Skeletal muscle tissue (tissue), 4 donors: ENCODE results near the gene SCN9A. TPM values are rescaled to one million over a fixed set of nuclear protein-coding genes. Genes with fewer than 3 reads are reported as not detected.

Experiments used
- H3K27ac ChIP-seq: one replicate; pipeline ENCODE4 v1.7.0; 2013; ENCODE audit warnings: mild to moderate bottlenecking, low read depth, low read length, inconsistent platforms
- H3K27me3 ChIP-seq, 3 donors: one replicate each; pipeline ENCODE4 v1.7.0; 2013; ENCODE audit warnings: low read length in 3 of 3; ENCODE audit not compliant: control insufficient read depth in 3 of 3, insufficient read depth in 3 of 3
- H3K36me3 ChIP-seq, 3 donors: one replicate each; pipeline ENCODE4 v1.7.0; 2013; ENCODE audit warnings: low read length in 3 of 3; ENCODE audit not compliant: control insufficient read depth in 3 of 3, insufficient read depth in 3 of 3
- H3K4me1 ChIP-seq, 3 donors: one replicate each; pipeline ENCODE4 v1.7.0; 2013; ENCODE audit warnings: low read length in 3 of 3, mild to moderate bottlenecking in 3 of 3; ENCODE audit not compliant: control insufficient read depth in 3 of 3, insufficient read depth in 3 of 3
- H3K4me3 ChIP-seq, 3 donors: one replicate each; pipeline ENCODE4 v1.7.0; 2013; ENCODE audit warnings: low read length in 3 of 3
- H3K9ac ChIP-seq, 3 donors: one replicate each; pipeline ENCODE4 v1.7.0; 2013; ENCODE audit warnings: low read length in 3 of 3, mild to moderate bottlenecking in 3 of 3, moderate library complexity in 2 of 3, low read depth in 1 of 3
- H3K9me3 ChIP-seq, 3 donors: one replicate each; pipeline ENCODE4 v1.7.0; 2013; ENCODE audit warnings: low read length in 3 of 3; ENCODE audit not compliant: control insufficient read depth in 3 of 3
- total RNA-seq: library from RNA; depleted of rRNA; stranded (reverse); fragments of >200 nt; gene quantifications from one replicate; pipeline ENCODE4 v1.2.3, GENCODE V29; 2014
- donor health status: Osteomylitis.

SCN9A gene
- total RNA-seq, 1 donor from 2014 or later = 14.1 TPM

DNA sequence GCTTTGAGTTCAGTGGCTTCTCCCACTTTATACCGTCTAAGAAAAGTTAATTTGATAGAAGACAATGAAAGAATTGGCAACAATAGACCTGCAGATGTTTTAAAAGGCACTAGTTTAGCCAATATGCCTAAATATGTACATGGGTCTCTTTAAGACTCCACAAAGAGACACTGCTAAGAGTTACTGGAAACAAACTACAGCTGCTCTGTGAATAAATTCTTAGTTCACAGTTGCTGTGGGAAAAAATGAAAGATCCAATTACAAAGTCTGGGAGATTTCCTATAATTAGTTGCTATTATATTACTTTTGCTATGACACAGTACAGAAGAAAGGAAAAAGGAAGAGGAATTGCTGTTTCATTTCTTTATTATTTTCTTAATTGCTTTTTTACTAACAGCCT, 34.3 kb downstream of the SCN9A start:
- H3K9me3 ChIP-seq = no peaks in the 10 kb centered on the region
- H3K27ac ChIP-seq = no peak overlapping the region
- no peak overlapping the region for H3K9ac ChIP-seq
- no peaks in the 10 kb centered on the region for H3K4me1 ChIP-seq
- no peaks in the 10 kb centered on the region for H3K36me3 ChIP-seq
- no peak overlapping the region for H3K4me3 ChIP-seq
- no peaks in the 10 kb centered on the region for H3K27me3 ChIP-seq

DNA sequence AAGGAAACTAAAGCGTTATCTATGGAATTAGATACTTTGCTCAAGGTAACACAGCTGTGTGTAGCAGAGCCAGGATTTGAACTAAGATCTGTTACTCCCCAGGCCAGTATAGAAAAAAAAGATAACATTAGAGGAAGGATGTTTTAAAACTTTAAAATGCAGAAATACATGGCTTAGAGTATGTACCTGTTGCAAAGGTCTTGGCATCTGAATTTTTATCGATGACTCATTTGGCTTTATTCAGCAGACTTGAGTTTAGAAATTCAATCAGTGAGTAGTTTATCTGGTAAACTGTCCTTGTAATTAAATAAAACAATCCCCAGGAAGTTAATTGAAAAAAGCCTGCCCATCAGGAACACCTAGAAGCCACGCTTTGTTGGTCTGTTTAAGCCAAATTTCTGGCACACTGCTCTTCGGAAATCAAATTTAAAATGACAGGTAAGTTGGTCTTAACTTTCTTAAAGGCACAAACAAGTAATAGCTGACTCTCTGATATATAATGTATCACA, 36.9 kb downstream of the SCN9A start:
- Histone ChIP-seq H3K36me3 (no peaks in the 10 kb centered on the region), H3K9me3 (no peaks in the 10 kb centered on the region), H3K9ac (no peak overlapping the region), H3K27me3 (no peaks in the 10 kb centered on the region), H3K27ac (no peak overlapping the region), H3K4me1 (no peaks in the 10 kb centered on the region), H3K4me3 (no peak overlapping the region)

DNA sequence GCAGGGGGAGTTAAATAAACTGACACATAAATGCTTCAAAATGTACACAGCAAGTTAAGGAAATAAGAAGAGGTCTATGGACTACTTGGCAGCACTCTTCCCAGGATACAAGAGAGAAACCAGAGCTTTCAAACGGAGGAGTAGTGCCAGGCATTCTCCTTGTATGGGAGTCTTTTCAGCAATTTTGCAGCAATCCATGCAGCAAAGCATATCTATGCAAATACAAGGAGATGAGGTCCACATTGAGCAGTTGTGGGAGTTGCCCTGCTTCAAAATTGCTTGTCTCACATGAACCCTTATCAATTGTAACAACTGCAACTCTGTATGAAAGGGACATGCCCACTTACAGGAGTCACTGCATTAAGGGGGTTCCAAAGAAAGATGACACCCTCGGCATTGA, 37.8 kb downstream of the SCN9A start:
- no peak overlapping the region for H3K4me3 ChIP-seq
- no peaks in the 10 kb centered on the region for H3K4me1 ChIP-seq
- no peaks in the 10 kb centered on the region for H3K27me3 ChIP-seq
- no peak overlapping the region for H3K27ac ChIP-seq
- no peaks in the 10 kb centered on the region for H3K9me3 ChIP-seq
- no peaks in the 10 kb centered on the region for H3K36me3 ChIP-seq
- no peak overlapping the region for H3K9ac ChIP-seq

DNA sequence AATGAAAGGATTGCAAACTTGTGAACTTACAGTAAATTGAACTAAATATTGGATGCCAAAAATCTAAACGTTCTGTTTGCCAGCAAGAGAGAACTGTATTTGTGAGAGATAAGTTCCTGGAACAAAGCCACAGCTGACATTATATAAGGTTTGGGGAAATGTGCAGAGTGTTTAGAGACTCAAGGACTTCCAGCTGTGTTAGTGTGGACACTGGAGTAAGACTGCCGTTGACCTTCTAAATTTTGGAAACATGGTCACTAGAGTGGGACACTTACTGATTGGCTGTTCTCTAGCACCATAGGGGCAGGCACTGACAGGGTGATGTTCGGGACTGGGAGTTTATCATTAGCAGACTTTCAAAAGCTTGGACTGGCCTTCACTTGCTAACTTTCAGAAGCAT, 40.5 kb downstream of the SCN9A start:
- no peaks in the 10 kb centered on the region for H3K36me3 ChIP-seq
- H3K9me3 ChIP-seq = no peaks in the 10 kb centered on the region
- H3K4me1 ChIP-seq = no peaks in the 10 kb centered on the region
- H3K27me3 ChIP-seq = no peaks in the 10 kb centered on the region
- H3K27ac ChIP-seq = no peak overlapping the region
- H3K9ac ChIP-seq = no peak overlapping the region
- no peak overlapping the region for H3K4me3 ChIP-seq

DNA sequence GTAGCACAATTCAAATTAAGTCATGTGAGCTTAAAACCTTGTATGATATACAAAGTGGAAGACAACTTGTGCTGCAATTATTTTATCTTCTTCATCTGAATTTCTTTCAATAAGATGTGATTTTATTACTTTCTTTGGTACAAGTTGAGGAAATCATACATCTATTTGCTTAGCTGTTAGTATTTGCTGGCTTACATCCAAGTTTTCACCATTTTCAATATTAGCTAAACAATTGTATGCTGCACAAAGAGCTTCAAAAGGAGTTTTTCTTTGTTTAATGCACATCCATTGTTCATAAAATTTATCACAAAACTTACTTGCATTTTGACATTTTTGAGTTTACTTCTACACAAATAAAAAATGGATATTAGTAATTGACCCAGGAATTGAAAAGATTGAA, 40.9 kb downstream of the SCN9A start:
- Histone ChIP-seq H3K4me3 (no peak overlapping the region), H3K36me3 (no peaks in the 10 kb centered on the region), H3K9ac (no peak overlapping the region), H3K4me1 (no peaks in the 10 kb centered on the region), H3K27ac (no peak overlapping the region), H3K9me3 (no peaks in the 10 kb centered on the region), H3K27me3 (no peaks in the 10 kb centered on the region)

DNA sequence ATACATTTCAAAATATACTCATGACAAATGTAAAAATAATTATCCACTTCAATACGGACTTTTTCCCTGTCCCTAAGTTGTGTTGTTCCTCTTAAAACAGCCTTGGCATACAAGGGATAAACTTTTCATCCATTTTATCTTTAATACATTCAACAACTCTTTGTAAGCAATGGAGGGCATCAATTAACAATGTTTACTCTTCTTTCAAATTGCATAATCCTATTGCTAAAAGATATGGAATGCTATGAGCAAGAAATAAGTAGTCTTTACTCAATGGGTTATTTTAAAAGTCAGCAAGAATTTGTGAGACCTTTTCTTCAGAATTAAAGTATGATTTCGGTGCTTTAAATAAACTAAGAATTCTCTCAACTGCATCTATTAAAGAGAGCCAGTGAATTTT, 41.9 kb downstream of the SCN9A start:
- no peaks in the 10 kb centered on the region for H3K36me3 ChIP-seq
- no peak overlapping the region for H3K9ac ChIP-seq

DNA sequence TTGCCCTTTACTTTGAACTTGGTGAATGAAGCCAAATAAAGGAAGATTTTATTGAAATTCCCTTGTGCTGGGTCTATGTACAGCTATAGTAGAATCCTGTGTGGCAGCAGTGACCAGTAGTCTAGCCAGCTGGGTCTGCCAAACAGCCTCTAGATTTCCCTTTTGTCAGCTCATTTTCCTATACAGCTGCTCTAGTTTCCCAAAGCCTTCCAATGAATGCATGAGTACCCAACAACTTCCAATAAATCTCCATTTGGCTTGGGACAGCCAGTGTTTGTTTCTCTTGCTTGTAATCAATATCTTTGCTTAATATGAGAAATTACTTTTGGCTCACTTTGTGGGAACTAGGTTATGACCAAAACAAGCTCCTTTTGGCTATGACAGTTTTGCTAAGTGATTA, 43.6 kb downstream of the SCN9A start:
- Histone ChIP-seq H3K9ac (no peak overlapping the region), H3K27ac (no peak overlapping the region), H3K4me1 (no peaks in the 10 kb centered on the region), H3K36me3 (no peaks in the 10 kb centered on the region), H3K9me3 (no peaks in the 10 kb centered on the region), H3K27me3 (no peaks in the 10 kb centered on the region), H3K4me3 (no peak overlapping the region)

More for the DNA sequence above, 41.9 kb downstream of the SCN9A start:
- H3K27ac ChIP-seq = no peak overlapping the region
- H3K4me3 ChIP-seq = no peak overlapping the region
- H3K4me1 ChIP-seq = no peaks in the 10 kb centered on the region
- no peaks in the 10 kb centered on the region for H3K27me3 ChIP-seq
- H3K9me3 ChIP-seq = no peaks in the 10 kb centered on the region

DNA sequence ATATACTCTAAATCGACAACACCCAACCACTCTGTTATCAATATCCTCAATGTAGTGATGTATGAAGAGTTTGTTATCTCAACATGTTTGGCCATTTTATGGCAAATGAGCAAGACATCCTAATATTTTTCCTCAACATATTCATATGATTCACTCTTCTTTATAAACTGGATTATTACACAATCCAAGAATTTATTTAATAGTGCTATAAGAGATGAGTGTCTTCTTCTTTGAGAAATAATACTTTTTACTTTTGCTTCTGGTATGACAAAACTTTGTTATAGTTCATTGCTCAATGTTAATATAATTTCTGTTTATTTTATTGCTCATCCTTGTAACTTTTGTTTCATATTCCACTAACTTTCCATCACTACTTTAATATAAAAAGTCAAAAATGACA, 44.3 kb downstream of the SCN9A start:
- no peaks in the 10 kb centered on the region for H3K4me1 ChIP-seq
- H3K4me3 ChIP-seq = no peak overlapping the region
- H3K27me3 ChIP-seq = no peaks in the 10 kb centered on the region
- H3K9me3 ChIP-seq = no peaks in the 10 kb centered on the region
- no peak overlapping the region for H3K9ac ChIP-seq
- no peaks in the 10 kb centered on the region for H3K36me3 ChIP-seq
- no peak overlapping the region for H3K27ac ChIP-seq

DNA sequence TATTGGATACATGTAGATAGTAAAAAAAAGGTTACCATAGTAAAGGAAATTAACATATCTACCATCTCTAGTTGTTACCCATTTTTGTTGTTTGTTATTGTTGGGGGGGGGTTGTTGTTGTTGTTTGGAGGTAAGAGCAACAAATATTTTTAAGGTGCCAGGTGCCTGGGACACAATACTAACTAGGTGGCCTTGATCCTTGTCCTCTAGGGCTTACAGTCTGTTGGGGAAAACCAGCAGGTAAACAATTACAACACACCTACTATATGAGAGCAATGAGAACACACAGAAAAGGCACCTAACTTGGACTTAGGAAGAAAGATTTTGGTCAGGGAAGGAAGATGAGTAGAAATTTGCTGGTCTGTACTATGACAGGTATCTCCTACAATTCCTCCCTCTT, 46.3 kb downstream of the SCN9A start:
- no peak overlapping the region for H3K4me3 ChIP-seq
- H3K27ac ChIP-seq = no peak overlapping the region
- H3K4me1 ChIP-seq = no peaks in the 10 kb centered on the region

DNA sequence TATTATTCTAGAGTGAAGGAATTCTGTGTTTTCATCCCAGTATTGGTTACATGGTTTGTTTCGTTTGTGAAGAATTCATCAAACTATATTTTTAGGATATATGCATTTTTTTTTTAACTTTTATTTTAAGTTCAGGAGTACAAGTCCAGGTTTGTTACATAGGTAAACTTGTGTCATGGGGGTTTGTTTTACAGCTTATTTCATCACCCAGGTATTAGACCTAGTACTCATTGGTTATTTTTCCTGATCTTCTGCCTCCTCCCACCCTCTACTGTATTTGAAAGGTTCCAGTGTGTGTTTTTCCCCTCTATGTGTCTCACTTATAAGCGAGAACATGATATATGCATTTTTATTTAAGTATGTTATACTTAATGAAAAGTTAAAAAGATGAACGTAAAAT, 47.6 kb downstream of the SCN9A start:
- Histone ChIP-seq H3K4me1 (no peaks in the 10 kb centered on the region), H3K9me3 (no peaks in the 10 kb centered on the region), H3K27ac (no peak overlapping the region), H3K9ac (no peak overlapping the region), H3K4me3 (no peak overlapping the region), H3K36me3 (no peaks in the 10 kb centered on the region), H3K27me3 (no peaks in the 10 kb centered on the region)

More for the DNA sequence above, 46.3 kb downstream of the SCN9A start:
- no peaks in the 10 kb centered on the region for H3K27me3 ChIP-seq
- no peak overlapping the region for H3K9ac ChIP-seq
- H3K36me3 ChIP-seq = no peaks in the 10 kb centered on the region
- no peaks in the 10 kb centered on the region for H3K9me3 ChIP-seq

DNA sequence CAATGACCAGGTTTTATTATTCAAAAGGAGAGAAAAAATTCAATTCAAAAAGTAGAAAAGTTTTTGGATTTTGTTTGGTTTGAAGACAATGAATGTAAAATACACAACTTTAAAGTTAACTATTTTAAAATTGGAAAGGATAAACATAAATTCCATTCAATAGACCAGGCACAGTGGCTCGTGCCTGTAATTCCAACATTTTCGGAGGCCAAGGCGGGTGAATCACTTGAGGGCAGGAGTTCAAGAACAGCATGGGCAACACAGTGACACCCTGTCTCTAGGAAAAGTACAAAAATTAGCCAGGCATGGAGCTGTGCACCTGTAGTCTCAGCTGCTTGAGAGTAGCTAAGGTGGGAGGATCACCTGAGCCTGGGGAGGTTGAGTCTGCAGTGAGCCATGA, 54.7 kb downstream of the SCN9A start:
- Histone ChIP-seq H3K27me3 (no peaks in the 10 kb centered on the region), H3K36me3 (no peaks in the 10 kb centered on the region), H3K9ac (no peak overlapping the region), H3K4me3 (no peak overlapping the region), H3K27ac (no peak overlapping the region), H3K9me3 (no peaks in the 10 kb centered on the region), H3K4me1 (no peaks in the 10 kb centered on the region)
